Endothelial cell of hepatic sinusoid (primary cell): ENCODE data around the gene OTOF.

Experiments used
- in situ Hi-C: cut with HindIII; loops from 2 replicates; pipeline ENCODE4 v1.10.0; 2017; ENCODE audit warnings: low sequenced_read_pairs

OTOF gene

DNA sequence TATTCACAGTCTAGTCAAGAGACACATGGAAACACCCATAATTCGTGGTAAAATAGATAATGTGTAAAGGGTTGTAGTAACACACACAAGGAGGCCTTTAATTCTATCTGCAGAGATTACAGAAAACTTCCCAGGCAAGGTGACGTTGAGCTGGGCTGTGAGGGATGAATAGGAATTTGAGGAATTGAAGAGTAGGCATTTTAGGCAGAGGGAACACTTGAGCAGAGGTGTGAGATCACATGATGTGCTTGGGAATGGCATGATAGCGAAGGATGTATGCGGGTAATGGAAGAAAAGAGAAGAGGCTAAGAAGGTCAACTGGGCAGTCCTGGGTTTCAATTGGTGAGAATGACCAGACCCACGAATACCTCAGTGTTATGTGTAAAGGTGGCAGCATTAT, 56.0 kb downstream of the OTOF start:
- in situ Hi-C loops = no loop called here

DNA sequence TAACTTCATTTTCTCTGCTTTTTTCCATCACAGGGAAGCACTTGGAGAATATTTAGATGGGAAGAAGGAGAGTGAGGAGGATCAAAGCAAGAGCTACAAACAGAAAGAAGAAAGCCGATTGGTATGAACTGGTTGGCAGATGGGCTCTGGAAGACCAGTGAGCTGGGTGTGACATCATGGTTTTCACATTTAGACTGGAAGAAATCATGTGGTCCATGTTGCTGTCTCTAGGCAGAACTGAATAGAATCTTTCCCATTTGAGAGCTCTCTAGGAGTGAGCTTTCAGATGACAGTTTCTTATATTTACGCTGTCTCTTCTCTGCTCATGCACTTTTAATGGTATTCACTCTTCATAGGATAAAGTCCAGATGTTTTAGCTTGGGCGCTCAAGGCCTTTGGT, 63.6 kb downstream of the OTOF start:
- in situ Hi-C loops = no loop called here

DNA sequence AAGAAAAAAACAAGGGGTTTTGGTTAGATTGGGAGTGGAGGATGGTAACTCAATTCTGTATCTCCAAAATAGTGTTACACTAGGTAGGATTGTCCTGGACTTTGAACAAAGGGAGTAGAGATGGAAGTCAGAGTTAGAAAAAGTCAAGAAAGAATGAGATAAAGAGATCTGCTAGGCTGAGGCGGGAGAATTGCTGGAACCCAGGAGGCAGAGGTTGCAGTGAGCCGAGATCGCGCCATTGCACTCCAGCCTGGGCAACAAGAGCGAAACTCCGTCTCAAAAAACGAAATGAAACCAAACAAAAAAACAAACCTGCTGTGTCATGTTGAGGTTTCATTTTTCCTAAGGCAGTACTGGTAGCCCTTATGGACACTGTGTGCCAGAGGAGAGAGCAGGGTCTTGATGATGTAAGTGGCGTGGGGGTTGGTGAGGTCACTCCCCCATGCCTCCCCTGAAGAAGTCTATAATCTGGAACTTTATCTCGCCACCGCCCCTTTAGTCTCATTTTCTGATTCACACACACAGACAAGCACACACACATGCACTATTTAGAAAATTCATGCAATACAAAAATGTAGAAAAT, 65.7 kb downstream of the OTOF start:
- in situ Hi-C loops = no loop called here

DNA sequence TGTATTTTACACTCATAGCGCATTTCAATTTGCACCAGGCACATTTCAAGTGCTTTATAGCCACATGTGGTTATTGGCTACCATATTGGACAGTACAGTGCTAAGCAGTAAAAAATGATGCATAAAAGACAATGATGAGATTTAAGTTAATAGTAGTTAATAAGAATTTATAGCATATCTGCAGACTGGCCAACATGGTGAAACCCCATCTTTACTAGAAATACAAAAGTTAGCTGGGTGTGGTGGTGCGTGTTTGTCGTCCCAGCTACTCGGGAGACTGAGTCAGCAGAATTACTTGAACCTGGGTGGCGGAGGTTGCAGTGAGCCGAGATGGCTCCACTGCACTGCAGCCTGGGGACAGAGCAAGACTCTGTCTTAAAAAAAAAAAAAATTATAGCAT, 66.5 kb downstream of the OTOF start:
- in situ Hi-C loops = no loop called here

DNA sequence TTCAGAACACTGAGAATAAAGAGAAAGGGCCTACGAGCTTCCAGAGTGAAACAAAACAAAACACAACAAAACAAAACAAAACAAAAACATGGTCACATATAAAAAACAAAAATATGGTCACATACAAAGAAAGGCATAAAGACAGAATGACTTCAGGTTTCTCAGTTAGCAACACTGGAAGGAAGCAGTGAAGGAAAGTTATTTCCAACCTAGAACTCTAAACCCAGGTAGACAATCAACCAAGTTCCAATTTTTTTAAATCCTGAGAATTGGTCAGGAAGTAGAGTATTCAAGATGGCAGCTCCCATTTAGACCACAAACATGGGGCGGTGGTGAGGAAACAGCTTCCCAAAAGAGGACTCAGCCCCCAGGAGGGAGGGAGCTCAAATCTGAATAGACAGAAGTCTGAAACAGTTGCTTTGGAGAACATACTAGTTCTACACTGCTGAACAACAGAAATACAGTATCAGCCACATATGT, 67.1 kb downstream of the OTOF start:
- in situ Hi-C loops = no loop called here

DNA sequence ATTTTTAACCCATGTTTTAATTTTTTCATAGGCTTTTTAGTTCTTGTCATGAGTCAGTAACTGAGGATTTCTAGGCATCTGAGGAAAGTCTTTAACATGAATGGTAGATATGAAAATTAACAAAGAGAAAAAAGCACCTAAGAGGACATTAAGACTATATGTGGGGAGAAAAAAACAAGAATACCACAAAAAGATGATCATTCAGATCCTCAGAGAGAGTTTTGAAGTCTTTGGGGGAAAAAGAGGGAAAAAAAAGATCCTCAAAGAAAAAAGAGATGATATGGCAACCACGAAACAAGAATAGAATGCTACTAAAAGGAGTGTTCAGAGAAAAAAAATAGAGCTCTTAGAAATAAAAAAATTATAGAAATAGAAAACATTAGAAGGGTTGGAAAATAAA, 68.1 kb downstream of the OTOF start:
- in situ Hi-C loops = no loop called here

DNA sequence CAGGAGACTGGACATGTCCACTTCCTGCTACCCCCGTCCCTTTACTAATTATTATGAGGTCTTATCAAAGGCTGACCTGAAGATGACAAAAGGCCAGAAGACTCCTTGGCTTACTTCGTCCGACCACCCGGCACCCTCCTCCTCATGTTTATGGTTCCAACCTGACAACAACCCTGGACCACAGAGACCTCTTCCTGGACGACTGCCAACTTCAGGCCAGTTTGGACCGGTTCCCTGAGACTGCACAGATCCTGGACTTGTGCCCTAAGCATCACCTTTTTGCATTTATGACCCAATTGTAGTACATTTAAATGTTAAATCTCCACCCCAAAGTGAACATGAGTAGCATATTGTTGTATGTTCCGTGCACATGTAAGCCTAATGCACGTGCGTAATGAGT, 70.4 kb downstream of the OTOF start:
- in situ Hi-C loops = no loop called here
